ENCODE data around the gene CFC1. TPM values are rescaled to one million over a fixed set of nuclear protein-coding genes. Genes with fewer than 3 reads are reported as not detected.
"Not testable (repeated sequence)": the region's sequence is repeated elsewhere in the genome, so short reads cannot be mapped to it uniquely, and the experiment has no call there.

Gene CFC1
- total and polyA plus RNA-seq, 4 donors = not detected

GRCh38 chr2:130543785-130544528, 55.4 kb downstream of the CFC1 start:
- not testable (repeated sequence) for DNase-seq (ENCODE audit: low spot score); H3K9me3 ChIP-seq (ENCODE audit: control insufficient read depth in 4 of 4, low read length in 3 of 4); H3K4me1 ChIP-seq (ENCODE audit: control insufficient read depth in 4 of 4, insufficient read depth in 4 of 4, low read length in 3 of 4); H3K27ac ChIP-seq (ENCODE audit: low read depth in 1 of 2, low read length in 2 of 2); H3K4me3 ChIP-seq (ENCODE audit: low read depth in 1 of 3, low read length in 3 of 3); H3K27me3 ChIP-seq (ENCODE audit: control insufficient read depth in 4 of 4, insufficient read depth in 4 of 4, low read length in 3 of 4); H3K9ac ChIP-seq (ENCODE audit: low read depth in 1 of 2, low read length in 2 of 2); H3K36me3 ChIP-seq (ENCODE audit: control insufficient read depth in 4 of 4, insufficient read depth in 3 of 4, low read depth in 1 of 4, low read length in 3 of 4)
- WGBS = no CpG with 5 or more reads among the region's 12 CpGs

DNA sequence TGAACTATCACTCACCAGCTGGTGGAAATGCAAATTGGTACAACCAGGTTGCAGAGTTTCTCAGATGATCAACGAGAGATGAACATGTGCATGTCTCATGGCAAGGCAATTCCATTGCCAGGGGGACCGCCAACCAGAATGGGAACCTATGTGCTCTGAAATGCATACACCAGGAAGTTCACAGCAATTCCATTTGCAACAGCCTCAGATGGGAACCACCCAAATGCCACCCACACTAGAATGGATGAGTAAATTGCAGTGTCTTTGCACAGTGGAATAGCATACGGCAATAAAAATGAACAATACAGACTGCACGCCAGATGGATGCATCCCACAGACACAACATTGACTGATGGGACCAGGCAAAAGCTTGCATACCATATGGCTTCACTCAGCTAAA, 56.6 kb downstream of the CFC1 start:
- WGBS = no CpG with 5 or more reads among the region's 4 CpGs
- H3K4me1 ChIP-seq (ENCODE audit: control insufficient read depth in 4 of 4, insufficient read depth in 4 of 4, low read length in 3 of 4); H3K36me3 ChIP-seq (ENCODE audit: control insufficient read depth in 4 of 4, insufficient read depth in 3 of 4, low read depth in 1 of 4, low read length in 3 of 4); H3K9ac ChIP-seq (ENCODE audit: low read depth in 1 of 2, low read length in 2 of 2); DNase-seq (ENCODE audit: low spot score); H3K27me3 ChIP-seq (ENCODE audit: control insufficient read depth in 4 of 4, insufficient read depth in 4 of 4, low read length in 3 of 4); H3K27ac ChIP-seq (ENCODE audit: low read depth in 1 of 2, low read length in 2 of 2); H3K9me3 ChIP-seq (ENCODE audit: control insufficient read depth in 4 of 4, low read length in 3 of 4); H3K4me3 ChIP-seq (ENCODE audit: low read depth in 1 of 3, low read length in 3 of 3): not testable (repeated sequence)

Small RNA genes within 50 kb of the gene (small RNA-seq; reads per million reads assigned to genes)
- not detected for gene RF00017
- gene RNU6-848P = not detected

Other genes with a start within 250 kb of the CFC1 start
- 10 to 100 TPM; 14.0 to 28.6 TPM for gene PTPN18, start 243.5 kb downstream of the CFC1 start, total RNA-seq
- gene PTPN18, start 243.5 kb downstream of the CFC1 start, polyA plus RNA-seq = 10 to 100 TPM; 16.1 to 17.2 TPM
- not detected for gene POTEI, start 90.2 kb downstream of the CFC1 start, total RNA-seq
- not detected for gene POTEI, start 90.2 kb downstream of the CFC1 start, polyA plus RNA-seq
- not detected for gene CFC1B, start 78.4 kb downstream of the CFC1 start, total RNA-seq
- gene CFC1B, start 78.4 kb downstream of the CFC1 start, polyA plus RNA-seq = not detected
- not detected for gene POTEJ, start 11.9 kb upstream of the CFC1 start, total RNA-seq
- gene POTEJ, start 11.9 kb upstream of the CFC1 start, polyA plus RNA-seq = not detected
- not detected for gene GPR148, start 129.5 kb upstream of the CFC1 start, total RNA-seq
- gene GPR148, start 129.5 kb upstream of the CFC1 start, polyA plus RNA-seq = not detected
- not detected for gene AMER3, start 156.0 kb upstream of the CFC1 start, total RNA-seq
- not detected for gene AMER3, start 156.0 kb upstream of the CFC1 start, polyA plus RNA-seq
- under 1 TPM in 1 of 2 donors, not detected in 1; 0.08 TPM for gene ARHGEF4, start 237.3 kb upstream of the CFC1 start, total RNA-seq
- under 1 TPM in 1 of 2 donors, not detected in 1; 0.08 TPM for gene ARHGEF4, start 237.3 kb upstream of the CFC1 start, polyA plus RNA-seq